H1 (cell line): ENCODE data around the gene ENKUR. TPM values are rescaled to one million over a fixed set of nuclear protein-coding genes. Genes with fewer than 3 reads are reported as not detected.

Source experiments
- CTCF ChIA-PET: fragments of 300-600 bp; sonication (Branson Sonifier 250); formaldehyde crosslinking; loops from one replicate; lab custom pipeline; 2021; ENCODE audit not compliant: partially characterized antibody; lab: Charles Lee
- POLR2A ChIA-PET: fragments of 300-600 bp; sonication (Branson Sonifier 250); formaldehyde crosslinking; loops from one replicate; lab custom pipeline; 2021; ENCODE audit warnings: inconsistent platforms; ENCODE audit not compliant: partially characterized antibody; lab: Charles Lee
- DNase-seq, 2 experiments: peaks; one replicate each; pipeline versions ENCODE4 v3.0.0 to v3.0.0-alpha.2; 2010 to 2022; ENCODE audit warnings: low spot score in 2 of 2, low read depth in 1 of 2, mixed read lengths in 1 of 2
- FAIRE-seq: peaks from 2 replicates; lab custom pipeline; 2011; peaks lifted over from hg19 to GRCh38; lab: Jason Lieb, UNC
- H2AFZ ChIP-seq: 2 replicates; pipeline ENCODE4 v1.8.1; 2012; ENCODE audit warnings: low read length, inconsistent platforms
- H2AK5ac ChIP-seq: 2 replicates; pipeline ENCODE4 v1.6.1; 2013; ENCODE audit warnings: low read depth, low read length
- H2BK120ac ChIP-seq: replicated peaks from 2 replicates; pipeline ENCODE3; 2013; ENCODE audit warnings: low read depth, low read length, inconsistent platforms
- H2BK12ac ChIP-seq: 2 replicates; pipeline ENCODE4 v1.6.1; 2013; ENCODE audit warnings: low read depth, low read length
- H2BK15ac ChIP-seq: 2 replicates; pipeline ENCODE4 v1.6.1; 2013; ENCODE audit warnings: low read length
- H2BK20ac ChIP-seq: 2 replicates; pipeline ENCODE4 v1.6.1; 2013; ENCODE audit warnings: low read length
- H2BK5ac ChIP-seq: 2 replicates; pipeline ENCODE4 v1.6.1; 2013; ENCODE audit warnings: low read depth, low read length
- H3K14ac ChIP-seq: 2 replicates; pipeline ENCODE4 v1.6.1; 2013; ENCODE audit warnings: inconsistent platforms; ENCODE audit not compliant: insufficient read length
- H3K18ac ChIP-seq: 2 replicates; pipeline ENCODE4 v1.6.1; 2013; ENCODE audit warnings: low read length; ENCODE audit errors: extremely low read depth
- H3K23ac ChIP-seq: 2 replicates; pipeline ENCODE4 v1.6.1; 2013; ENCODE audit warnings: inconsistent platforms; ENCODE audit not compliant: insufficient read length
- H3K23me2 ChIP-seq: 2 replicates; pipeline ENCODE4 v1.6.1; 2013; ENCODE audit warnings: low read depth, low read length
- H3K27ac ChIP-seq: 2 replicates; pipeline ENCODE4 v1.6.1; 2011; ENCODE audit warnings: low read depth, low read length, inconsistent platforms
- H3K27me3 ChIP-seq, 4 experiments: replicated peaks in 1 of 4; 1 replicate in 1 of 4; 2 replicates in 3 of 4; pipeline versions ENCODE4 v1.6.1 to v1.8.1; 2011 to 2013; ENCODE audit warnings: low read length in 3 of 4, mild to moderate bottlenecking in 3 of 4, inconsistent platforms in 2 of 4, mixed read lengths in 2 of 4, moderate library complexity in 1 of 4; ENCODE audit not compliant: control insufficient read depth in 3 of 4, insufficient read depth in 3 of 4; ENCODE audit errors: extremely low read depth in 1 of 4
- H3K36me3 ChIP-seq, 4 experiments: 2 replicates each; pipeline versions ENCODE4 v1.6.1 to v1.8.1; 2011 to 2013; ENCODE audit warnings: mild to moderate bottlenecking in 4 of 4, low read length in 3 of 4, moderate library complexity in 2 of 4, control low read depth in 1 of 4, inconsistent platforms in 1 of 4; ENCODE audit not compliant: insufficient read depth in 4 of 4, control insufficient read depth in 2 of 4
- H3K4ac ChIP-seq: replicated peaks from 2 replicates; pipeline ENCODE3; 2013; ENCODE audit warnings: low read length, low read depth, mixed read lengths, inconsistent platforms; ENCODE audit not compliant: insufficient read length
- H3K4me1 ChIP-seq, 4 experiments: replicated peaks in 1 of 4; 1 replicate in 1 of 4; 2 replicates in 3 of 4; pipeline versions ENCODE4 v1.6.1 to v1.8.1; 2011 to 2013; ENCODE audit warnings: low read length in 3 of 4, inconsistent platforms in 2 of 4, mixed read lengths in 1 of 4; ENCODE audit not compliant: insufficient read depth in 4 of 4, control insufficient read depth in 3 of 4
- H3K4me2 ChIP-seq, 2 experiments: 2 replicates each; pipeline versions ENCODE4 v1.6.1 to v1.8.1; 2011 to 2013; ENCODE audit warnings: low read depth in 2 of 2, low read length in 2 of 2, control low read depth in 1 of 2, inconsistent platforms in 1 of 2, mild to moderate bottlenecking in 1 of 2; ENCODE audit not compliant: insufficient read depth in 1 of 2
- H3K4me3 ChIP-seq, 4 experiments: fragments of 200-600, 300-600 bp in 1 of 4; sonication (generic), shearing (Covaris generic), sonication (Bioruptor Twin) in 1 of 4; 2 replicates each; pipeline versions ENCODE4 v1.5.1 to v1.8.1; 2011 to 2016; ENCODE audit warnings: low read length in 4 of 4, low read depth in 3 of 4, control low read depth in 2 of 4, inconsistent platforms in 2 of 4, mild to moderate bottlenecking in 2 of 4, mixed read lengths in 1 of 4, moderate library complexity in 1 of 4; ENCODE audit not compliant: insufficient read depth in 2 of 4; ENCODE audit errors: extremely low read depth in 1 of 4
- H3K56ac ChIP-seq: replicated peaks from 2 replicates; pipeline ENCODE3; 2013; ENCODE audit warnings: low read depth, mild to moderate bottlenecking, mixed read lengths, low read length, inconsistent platforms; ENCODE audit not compliant: insufficient read length
- H3K79me1 ChIP-seq: 2 replicates; pipeline ENCODE4 v1.6.1; 2013; ENCODE audit warnings: low read depth, low read length, control low read depth
- H3K79me2 ChIP-seq, 2 experiments: 2 replicates each; pipeline versions ENCODE4 v1.6.1 to v1.8.1; 2012 to 2013; ENCODE audit warnings: low read length in 2 of 2, mild to moderate bottlenecking in 2 of 2, inconsistent platforms in 1 of 2; ENCODE audit not compliant: insufficient read depth in 2 of 2, control insufficient read depth in 1 of 2
- H3K9ac ChIP-seq, 4 experiments: replicated peaks in 1 of 4; 1 replicate in 1 of 4; 2 replicates in 3 of 4; pipeline versions ENCODE4 v1.6.1 to v1.8.1; 2011 to 2013; ENCODE audit warnings: low read depth in 3 of 4, low read length in 3 of 4, control low read depth in 2 of 4, mild to moderate bottlenecking in 2 of 4, moderate library complexity in 2 of 4, inconsistent platforms in 1 of 4; ENCODE audit errors: extremely low read depth in 1 of 4
- H3K9me3 ChIP-seq, 2 experiments: 2 replicates each; pipeline versions ENCODE4 v1.6.1 to v1.8.1; 2012 to 2013; ENCODE audit warnings: mild to moderate bottlenecking in 2 of 2, moderate library complexity in 2 of 2, control low read depth in 1 of 2, inconsistent platforms in 1 of 2, low read depth in 1 of 2, low read length in 1 of 2, mixed read lengths in 1 of 2; ENCODE audit not compliant: insufficient read depth in 2 of 2
- H4K20me1 ChIP-seq, 2 experiments: replicated peaks in 1 of 2; 2 replicates each; pipeline versions ENCODE3 to v1.8.1; 2011 to 2013; ENCODE audit warnings: inconsistent platforms in 2 of 2, low read length in 2 of 2, mild to moderate bottlenecking in 1 of 2; ENCODE audit not compliant: insufficient read depth in 2 of 2, control insufficient read depth in 1 of 2
- H4K5ac ChIP-seq: 2 replicates; pipeline ENCODE4 v1.6.1; 2013; ENCODE audit warnings: low read length, low read depth, mixed read lengths, inconsistent platforms; ENCODE audit not compliant: insufficient read length
- H4K8ac ChIP-seq: 2 replicates; pipeline ENCODE4 v1.8.0; 2013; ENCODE audit warnings: mild to moderate bottlenecking, moderate library complexity, low read length, inconsistent platforms; ENCODE audit not compliant: insufficient read depth; ENCODE audit errors: extremely low read depth
- H4K91ac ChIP-seq: replicated peaks from 2 replicates; pipeline ENCODE3; 2013; ENCODE audit warnings: low read length, mixed read lengths, inconsistent platforms; ENCODE audit not compliant: insufficient read length
- BCL11A ChIP-seq, 2 experiments: IDR thresholded peaks; one replicate each; pipeline ENCODE4 v1.6.1; 2011; ENCODE audit warnings: low read depth in 2 of 2, low read length in 2 of 2, mild to moderate bottlenecking in 2 of 2
- EP300 ChIP-seq, 2 experiments: IDR thresholded peaks; 1 replicate in 1 of 2; 2 replicates in 1 of 2; pipeline ENCODE4 v1.6.1; 2011 to 2012; ENCODE audit warnings: low read depth in 2 of 2, low read length in 2 of 2, mild to moderate bottlenecking in 2 of 2, borderline replicate concordance in 1 of 2, inconsistent platforms in 1 of 2, moderate library complexity in 1 of 2
- YY1 ChIP-seq: IDR thresholded peaks from 2 replicates; pipeline ENCODE4 v1.6.1; 2011; ENCODE audit warnings: low read depth, mild to moderate bottlenecking, low read length
- WGBS, 2 experiments: shearing (Covaris generic) in 1 of 2; methylation state at CpG; one replicate each; pipeline versions ENCODE4 v1.1.6 to v1.1.7; 2013 to 2015; ENCODE audit warnings: low lambda C conversion rate in 2 of 2, mixed read lengths in 2 of 2, inconsistent platforms in 1 of 2, low coverage in 1 of 2, missing lambda C conversion rate in 1 of 2; ENCODE audit not compliant: insufficient replicate concordance in 2 of 2, insufficient coverage in 1 of 2, insufficient read length in 1 of 2; ENCODE audit errors: extremely low coverage in 1 of 2, missing lambda C conversion rate in 1 of 2; 5-methylcytosine and 5-hydroxymethylcytosine counted together
- polyA plus RNA-seq, 7 experiments: library from polyadenylated mRNA; depleted of rRNA in 3 of 7; stranded (reverse) in 5 of 7; unstranded in 2 of 7; fragments of >200 nt in 5 of 7; fragments of 200-250 nt in 2 of 7; gene quantifications; 1 replicate in 5 of 7; 2 replicates in 1 of 7; 4 replicates in 1 of 7; pipeline versions ENCODE4 v1.2.1 to v1.2.3, GENCODE V29; 2011 to 2013; ENCODE audit warnings: missing spikeins in 2 of 7, mixed read lengths in 2 of 7
- total RNA-seq: library from RNA; stranded (reverse); fragmentation: NEBNext Ultra II Directional; extraction: Animal tissue kit (Norgen Biotek cat#: 25700); gene quantifications from 2 replicates; pipeline ENCODE4 v1.2.1, GENCODE V29; 2021

The ENKUR gene
- total and polyA plus RNA-seq, 2 of the 8 experiments (the other 6 are each of a cell fraction or from before 2014, with no cell fraction given), result not detected

DNA sequence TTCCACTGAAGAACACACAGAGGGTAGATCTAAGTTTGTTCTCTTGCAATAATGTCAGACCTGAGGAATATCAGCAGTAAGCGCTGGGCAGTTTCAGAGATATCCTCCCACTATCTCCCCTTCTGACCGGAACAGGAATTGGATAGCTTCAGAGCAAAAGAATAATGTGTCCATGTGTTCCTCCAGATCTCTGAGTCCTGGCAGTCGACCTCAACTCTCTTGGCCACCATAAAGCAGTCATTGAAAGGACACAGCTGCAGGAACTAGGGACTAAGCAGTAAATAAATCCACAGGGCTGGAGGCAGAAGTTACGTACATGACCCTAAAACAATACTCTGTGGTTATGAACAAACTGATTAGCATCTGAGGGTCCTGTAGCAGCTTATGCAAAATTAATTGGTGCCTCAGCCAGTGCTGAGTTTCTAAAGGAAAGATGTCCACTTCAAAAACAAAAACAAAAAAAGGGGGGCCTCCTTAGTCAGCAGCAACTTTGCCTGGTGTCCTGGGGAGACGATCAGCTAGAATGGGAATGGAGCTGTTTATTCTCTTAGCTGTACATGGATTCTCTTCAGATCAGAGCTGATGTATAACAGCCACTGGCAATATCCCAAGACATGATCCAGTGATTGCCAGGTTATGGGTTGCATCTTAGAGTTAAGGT, 57.1 kb downstream of the ENKUR start:
- Histone ChIP-seq H3K4ac (no peak overlapping the region), H3K79me2 (no peaks in the 10 kb centered on the region), H3K27ac (no peak overlapping the region), H4K5ac (no peak overlapping the region), H3K56ac (no peak overlapping the region), H3K9ac (no peak overlapping the region), H2BK120ac (no peak overlapping the region), H3K79me1 (no peaks in the 10 kb centered on the region), H3K9me3 (no peaks in the 10 kb centered on the region), H2BK20ac (no peak overlapping the region), H2AK5ac (no peak overlapping the region), H3K4me2 (no peak overlapping the region), H3K18ac (no peak overlapping the region), H4K8ac (no peak overlapping the region), H2AFZ (no peak overlapping the region), H2BK12ac (no peak overlapping the region), H3K23me2 (no peaks in the 10 kb centered on the region), H4K20me1 (no peaks in the 10 kb centered on the region), H3K36me3 (no peaks in the 10 kb centered on the region), H2BK5ac (no peak overlapping the region), H3K23ac (no peak overlapping the region), H3K4me3 (no peak overlapping the region), H2BK15ac (no peak overlapping the region), H3K4me1 (peaks cover under 1 to 6% (median 3%) of the 10 kb centered on the region in 4 experiments; a peak in 4 of 7 replicates), H4K91ac (no peak overlapping the region), H3K27me3 (no peaks in the 10 kb centered on the region), H3K14ac (no peak overlapping the region)
- FAIRE-seq, result no peak
- ChIA-PET CTCF (interaction anchor here (0.8 to 1.4 kb wide), 2 partner anchors 14 to 316 kb away, joined by 3 read pairs; no protein-coding TSS in a partner anchor), POLR2A (interaction anchor here (0.9 kb wide), 1 partner anchor 13 kb away, joined by 4 read pairs; no protein-coding TSS in a partner anchor)
- no peak for TF ChIP-seq BCL11A (IDR thresholded peaks at IDR 0.05; ENCODE audit: low read depth in 2 of 2, low read length in 2 of 2)
- no peak for TF ChIP-seq EP300 (IDR thresholded peaks at IDR 0.05; ENCODE audit: borderline replicate concordance in 1 of 2, low read depth in 2 of 2, low read length in 2 of 2)
- TF ChIP-seq YY1, result no peak
- WGBS, 2 experiments, result 89% methylated on average over 5 of the region's 5 CpGs; no CpG with 5 or more reads in 1 of the 2 experiments
- DNase-seq, result no peak
